Measurements from ENCODE around the gene LRRC43. TPM values are rescaled to one million over a fixed set of nuclear protein-coding genes. Genes with fewer than 3 reads are reported as not detected.

Gene LRRC43, protein sequence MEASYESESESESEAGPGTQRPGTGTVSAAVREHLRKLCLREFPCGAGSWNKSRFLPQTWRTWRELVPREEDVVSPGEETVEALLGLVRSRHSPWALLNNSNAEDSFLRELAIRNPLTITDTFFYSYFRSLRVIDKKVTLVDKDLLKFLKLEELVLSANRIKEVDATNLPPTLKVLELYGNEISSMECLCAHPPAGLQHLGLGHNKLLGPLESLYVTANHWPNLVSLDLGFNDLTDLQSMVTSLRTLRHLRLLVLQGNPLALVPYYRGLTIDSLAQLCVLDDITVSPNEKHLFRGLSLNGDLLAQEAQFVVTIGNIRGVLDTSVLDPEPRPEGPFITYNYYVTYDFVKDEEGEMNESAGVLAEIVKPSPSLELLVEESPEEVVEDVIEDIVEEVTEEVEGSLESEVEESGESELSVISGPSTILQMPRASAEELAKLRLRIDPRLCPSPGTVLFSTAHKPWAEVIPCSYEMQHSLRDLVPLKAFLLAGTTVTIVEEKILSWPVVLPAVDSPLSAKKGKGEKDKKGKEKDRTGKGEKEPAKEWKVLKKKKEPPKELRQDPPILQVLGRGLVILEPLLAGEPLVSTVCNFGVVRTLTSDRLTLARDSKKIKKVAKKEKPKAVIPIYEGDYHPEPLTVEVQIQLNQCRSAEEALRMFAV
- not detected for polyA plus RNA-seq (ENCODE audit: insufficient read length)

DNA sequence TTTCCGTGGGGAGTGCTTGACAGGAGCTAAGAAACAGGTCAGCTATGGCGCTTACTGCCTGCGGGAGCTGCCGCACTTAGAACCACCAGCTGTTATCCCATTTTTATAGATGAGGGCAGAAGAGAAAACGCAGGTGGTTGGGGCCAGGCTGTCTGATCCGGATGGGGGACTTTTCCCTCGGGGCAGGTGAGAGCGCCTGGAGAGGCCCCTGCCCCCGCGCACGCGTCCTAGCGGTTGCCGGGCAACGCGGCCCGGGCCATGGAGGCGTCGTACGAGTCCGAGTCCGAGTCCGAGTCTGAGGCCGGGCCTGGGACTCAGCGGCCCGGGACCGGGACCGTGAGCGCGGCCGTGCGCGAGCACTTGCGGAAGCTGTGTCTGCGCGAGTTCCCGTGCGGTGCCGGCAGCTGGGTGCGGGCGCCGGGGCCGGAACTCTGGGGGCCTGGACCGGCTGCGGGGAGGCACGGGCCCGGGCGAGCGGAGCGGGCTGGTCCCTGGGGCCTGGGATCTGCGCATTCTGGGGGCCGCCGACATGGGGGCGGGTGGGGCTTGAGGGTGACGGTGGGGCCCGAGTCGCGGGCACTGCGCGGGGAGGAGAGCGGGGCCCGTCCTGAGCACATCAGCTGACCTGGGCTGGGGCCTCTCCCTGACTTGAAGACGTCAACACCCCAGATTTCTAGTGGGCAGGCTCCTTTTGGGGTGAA is at the start of gene LRRC43:
TSS of gene LRRC43 (plus strand) at position 237 of the 701 bp plus-strand sequence. CDS start at position 259, 22 bp downstream.
- peak; percentile 28 for DNase-seq

DNA sequence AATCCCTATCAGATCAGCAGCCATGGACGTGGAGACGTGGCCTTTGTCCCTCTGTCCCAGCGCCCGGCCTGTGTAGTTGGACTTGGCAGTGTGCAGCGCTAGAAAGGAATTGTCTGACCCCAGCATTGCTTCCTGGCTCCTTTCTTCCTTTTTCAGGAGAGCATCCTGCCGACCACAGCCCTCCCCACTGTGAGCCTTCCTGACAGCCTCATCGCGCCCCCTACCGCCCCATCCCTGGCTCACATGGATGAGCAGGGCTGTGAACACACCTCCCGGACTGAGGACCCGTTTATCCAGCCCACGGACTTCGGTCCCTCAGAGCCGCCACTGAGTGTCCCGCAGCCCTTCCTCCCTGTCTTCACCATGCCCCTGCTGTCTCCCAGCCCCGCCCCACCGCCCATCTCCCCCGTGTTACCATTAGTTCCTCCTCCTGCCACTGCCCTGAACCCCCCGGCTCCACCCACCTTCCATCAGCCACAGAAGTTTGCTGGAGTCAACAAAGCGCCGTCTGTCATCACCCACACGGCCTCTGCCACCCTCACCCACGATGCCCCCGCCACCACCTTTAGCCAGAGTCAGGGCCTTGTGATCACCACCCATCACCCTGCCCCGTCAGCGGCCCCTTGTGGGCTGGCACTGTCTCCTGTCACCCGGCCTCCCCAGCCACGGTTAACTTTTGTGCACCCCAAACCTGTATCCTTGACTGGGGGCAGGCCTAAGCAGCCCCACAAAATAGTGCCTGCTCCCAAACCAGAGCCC is 49.6 kb upstream of the LRRC43 start:
- no peak for DNase-seq

DNA sequence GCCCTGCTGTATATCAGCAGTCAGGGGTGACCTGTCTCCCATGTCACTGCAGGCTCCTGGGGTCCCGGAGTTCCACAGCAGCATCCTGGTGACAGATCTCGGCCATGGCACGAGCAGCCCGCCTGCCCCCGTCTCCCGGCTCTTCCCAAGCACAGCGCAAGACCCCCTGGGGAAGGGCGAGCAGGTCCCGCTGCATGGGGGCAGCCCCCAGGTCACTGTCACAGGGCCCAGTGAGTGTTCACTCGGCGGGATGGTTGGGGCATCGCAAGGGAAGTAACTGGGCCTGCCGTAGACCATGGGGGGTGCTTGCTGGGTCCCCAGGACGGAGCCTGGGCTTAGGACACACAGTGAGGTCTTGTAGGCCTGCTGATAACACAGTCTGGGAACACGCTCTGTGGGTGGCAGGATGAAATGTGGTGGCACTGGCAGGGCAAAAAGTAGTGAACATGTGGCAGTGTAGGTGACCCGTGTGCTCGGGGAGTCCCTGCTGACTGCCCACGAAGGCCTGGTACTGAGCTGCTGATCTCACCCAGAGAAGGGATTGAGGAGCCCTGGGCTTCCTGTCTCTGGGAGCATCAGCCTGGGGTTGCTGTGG is 47.4 kb upstream of the LRRC43 start:
- DNase-seq = no peak

DNA sequence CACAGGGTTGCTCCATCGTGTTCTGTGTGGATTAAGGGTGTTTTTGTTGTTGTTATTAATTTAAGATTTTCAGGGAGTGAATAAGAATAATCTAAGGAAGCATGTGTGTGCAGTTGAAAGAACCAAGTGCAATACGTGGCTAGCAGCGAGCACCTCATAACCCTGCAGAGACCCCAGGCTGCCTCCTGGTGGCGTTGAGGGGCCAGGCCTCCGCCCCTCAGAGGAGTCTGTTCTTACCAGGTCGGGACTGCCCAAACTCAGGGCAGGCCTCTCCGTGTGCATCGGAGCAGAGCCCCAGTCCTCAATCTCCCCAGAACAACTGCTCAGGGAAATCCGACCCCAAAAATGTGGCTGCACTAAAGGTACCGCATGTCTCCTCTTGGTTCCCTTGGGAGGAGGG is 45.7 kb upstream of the LRRC43 start:
- DNase-seq = no peak

DNA sequence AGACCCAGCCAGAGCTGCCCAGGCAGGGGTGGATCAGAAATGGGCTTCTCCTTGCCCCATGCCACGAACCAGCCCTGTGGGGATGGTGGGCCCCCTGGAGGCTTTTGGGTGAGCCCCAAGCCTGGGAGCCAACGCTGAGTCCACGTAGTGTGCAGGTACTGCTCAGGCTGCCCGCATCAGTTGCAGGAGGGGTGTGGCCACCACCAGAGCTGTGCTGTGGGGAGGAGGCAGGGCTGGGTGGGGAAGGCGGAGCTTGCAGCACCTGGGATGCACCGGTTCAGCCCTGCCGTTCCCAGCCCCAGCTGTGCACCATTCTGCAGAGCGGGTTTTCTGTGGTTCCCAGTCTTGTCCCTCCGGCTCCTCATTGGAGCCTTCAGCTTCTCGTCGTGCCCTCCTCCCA is 45.2 kb upstream of the LRRC43 start:
- no peak for DNase-seq

DNA sequence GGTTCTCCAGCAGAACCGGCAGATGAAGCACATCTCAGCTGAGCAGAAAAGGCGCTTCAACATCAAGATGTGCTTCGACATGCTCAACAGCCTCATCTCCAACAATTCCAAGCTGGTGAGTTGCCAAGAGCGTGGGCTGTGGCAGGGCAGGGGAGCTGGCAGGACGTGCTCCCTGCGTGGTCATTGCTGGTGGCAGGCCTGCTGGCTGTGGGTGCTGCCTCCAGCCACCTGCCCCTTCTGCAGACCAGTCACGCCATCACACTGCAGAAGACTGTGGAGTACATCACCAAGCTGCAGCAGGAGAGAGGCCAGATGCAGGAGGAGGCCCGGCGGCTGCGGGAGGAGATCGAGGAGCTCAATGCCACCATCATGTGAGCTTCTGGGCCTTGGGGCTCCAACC is 44.7 kb upstream of the LRRC43 start:
- DNase-seq = no peak

DNA sequence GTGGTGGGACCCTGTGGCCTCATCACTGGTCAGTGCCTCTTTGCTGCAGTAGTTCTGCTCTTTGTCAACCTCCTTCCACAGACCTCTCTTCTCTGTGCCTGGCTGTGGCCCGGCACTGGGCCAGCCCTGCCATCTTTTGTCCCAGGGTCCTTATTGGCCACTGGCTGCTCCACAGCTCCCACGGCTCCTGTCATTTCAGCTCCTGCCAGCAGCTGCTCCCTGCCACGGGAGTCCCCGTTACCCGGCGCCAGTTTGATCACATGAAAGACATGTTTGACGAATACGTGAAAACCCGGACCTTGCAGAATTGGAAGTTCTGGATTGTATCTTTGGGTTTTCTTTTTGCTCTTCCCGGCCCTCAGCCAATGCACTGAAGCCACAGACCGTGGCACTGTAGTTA is 44.3 kb upstream of the LRRC43 start:
- no peak for DNase-seq

DNA sequence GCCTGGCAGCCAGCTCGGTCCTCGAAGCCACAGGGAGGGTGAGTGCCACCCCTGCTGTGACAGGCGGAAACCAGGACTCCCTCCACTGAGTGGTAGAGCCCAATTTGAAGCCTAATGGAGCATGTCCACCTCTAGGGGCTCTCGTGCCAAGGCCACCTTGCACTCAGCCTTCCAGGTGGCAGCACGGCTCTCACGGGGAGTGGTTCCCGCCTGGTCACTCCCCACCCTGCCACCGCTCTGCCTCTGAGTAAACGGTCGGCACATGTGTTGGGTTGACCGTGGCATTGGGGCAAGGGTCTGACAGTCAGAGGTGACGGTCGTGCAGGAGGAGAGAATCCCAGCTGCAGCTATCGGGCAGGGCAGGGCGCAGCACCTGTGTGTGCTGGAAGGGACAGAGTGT is 43.7 kb upstream of the LRRC43 start:
- DNase-seq = no peak

DNA sequence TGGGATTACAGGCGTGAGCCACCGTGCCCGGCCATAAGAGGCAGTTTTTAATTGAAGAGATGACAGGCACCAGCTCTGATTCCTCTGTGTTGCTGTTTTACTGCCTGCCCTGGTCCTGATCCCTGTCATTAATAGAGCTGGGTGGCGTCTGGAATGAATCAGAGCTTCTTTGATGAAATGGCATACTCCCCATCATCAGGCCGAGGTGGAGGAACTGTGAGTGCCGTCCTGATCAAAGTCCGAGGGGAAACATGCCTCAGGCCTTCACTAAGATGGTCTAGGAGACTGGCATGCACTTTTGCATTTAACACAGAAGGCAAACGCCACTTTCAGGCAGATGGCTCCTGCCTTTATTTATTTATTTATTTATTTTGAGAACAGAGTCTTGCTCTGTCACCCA is 43.0 kb upstream of the LRRC43 start:
- no peak for DNase-seq

DNA sequence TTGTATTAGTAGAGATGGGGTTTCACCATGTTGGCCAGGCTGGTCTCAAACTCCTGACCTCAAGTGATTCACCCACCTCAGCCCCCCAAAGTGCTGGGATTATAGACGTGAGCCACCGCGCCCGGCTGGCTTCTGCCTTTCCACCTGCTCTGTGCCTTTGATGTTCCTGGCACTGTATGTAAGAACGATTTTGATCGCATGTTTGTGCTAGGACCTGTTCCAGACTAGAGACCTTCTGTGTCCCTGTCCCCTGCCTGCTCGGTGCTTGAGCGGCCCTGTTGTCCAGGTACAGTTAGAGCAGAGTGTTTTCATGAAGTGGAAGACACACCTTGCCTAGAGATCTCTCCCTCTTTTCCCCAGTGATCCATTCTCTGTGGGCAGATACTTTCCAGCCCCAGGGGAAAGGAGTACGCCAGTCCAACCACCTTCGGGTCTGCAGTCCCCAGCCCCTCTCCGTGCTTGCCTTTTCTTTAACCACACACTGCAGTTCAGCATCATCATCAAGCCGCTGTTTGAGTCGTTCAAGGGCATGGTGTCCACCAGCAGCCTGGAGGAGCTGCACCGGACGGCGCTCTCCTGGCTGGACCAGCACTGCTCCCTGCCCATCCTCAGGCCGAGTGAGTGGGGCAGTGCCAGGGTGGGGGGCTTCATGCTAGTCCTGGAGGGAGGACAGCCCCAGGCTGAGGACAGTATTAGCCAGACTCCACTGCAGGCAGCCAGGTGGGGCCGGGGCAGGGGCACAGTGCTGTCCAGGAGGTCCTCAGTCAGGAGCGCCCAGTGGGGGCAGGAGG is 42.3 kb upstream of the LRRC43 start:
- DNase-seq = no peak

DNA sequence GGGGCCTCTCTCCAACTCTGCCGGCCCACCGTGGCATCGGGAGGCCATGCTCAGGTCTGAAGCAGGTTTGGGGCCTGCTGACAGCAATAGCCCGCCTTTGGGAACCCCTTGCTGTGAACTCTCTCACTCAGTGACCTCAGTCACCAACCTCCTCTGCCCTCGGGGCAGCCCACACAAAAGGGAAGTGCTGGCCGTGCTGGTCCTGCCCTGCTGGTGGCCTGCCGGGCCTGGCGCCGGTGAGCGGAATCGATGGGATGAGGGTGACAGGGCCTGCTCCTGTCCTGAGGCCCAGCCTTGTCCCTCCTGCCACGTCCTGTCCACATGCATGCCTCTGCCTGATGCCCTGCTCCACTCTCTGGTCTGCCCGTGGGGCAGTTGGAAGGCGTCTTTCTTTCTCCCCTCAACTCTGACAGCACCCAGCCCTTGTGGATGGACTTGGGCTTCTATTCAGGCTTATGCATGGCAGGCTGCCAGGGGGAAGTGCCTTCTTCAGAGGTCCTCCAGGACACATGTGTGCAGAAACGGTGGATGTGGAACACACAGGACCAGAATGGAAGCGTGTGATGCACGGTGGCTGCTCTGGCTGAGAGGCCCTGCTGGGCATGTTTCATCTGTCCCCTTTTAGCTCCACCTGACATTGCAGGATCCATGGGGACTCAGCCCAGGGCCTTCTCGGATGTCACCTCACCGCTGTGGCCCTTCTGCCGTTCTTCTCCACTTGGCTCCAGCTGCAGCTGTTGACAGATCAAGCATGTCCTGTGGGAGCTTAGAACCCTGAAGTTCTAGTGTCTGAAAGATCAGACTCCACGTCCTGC is 40.8 kb upstream of the LRRC43 start:
- DNase-seq = no peak

DNA sequence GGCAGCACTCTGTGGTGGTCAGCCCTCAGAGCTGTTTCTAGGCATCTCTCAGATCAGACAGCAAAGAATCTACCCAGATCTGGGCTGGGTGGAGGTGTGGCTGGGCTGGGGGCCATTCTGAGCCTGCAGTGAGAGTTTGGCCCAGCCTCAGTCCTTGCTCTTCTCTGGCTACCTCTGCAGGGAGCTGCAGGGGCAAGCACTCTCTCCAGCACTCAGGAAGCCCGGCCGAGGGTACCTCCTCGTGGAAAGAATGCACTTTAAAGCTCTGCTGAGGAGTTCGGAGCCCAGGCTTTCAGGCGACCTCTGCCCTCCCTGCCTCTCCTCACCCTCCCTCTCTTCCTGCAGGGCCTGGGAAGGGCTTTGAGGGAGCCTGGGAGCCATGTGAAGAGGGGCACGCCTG is 40.1 kb upstream of the LRRC43 start:
- no peak for DNase-seq

DNA sequence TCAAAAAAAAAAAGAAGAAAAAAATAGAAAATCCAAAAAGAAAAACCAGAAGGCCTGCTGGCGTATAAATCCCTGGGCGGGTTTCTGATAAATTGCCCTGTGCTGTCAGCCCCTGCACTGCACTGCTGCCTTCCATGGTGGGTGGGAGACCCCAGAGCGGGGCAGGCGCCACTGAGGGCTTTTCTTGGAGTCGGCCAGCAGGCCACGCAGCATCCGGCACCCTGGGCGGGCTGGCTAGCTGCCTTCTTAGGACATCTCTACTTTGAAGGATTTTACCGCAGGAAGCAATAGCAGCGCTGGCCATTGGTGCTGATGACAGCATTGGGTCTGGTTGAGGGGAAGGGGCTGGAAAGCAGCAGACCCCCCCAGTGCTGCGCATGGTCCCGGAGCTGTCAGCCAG is 38.0 kb upstream of the LRRC43 start:
- DNase-seq = no peak

DNA sequence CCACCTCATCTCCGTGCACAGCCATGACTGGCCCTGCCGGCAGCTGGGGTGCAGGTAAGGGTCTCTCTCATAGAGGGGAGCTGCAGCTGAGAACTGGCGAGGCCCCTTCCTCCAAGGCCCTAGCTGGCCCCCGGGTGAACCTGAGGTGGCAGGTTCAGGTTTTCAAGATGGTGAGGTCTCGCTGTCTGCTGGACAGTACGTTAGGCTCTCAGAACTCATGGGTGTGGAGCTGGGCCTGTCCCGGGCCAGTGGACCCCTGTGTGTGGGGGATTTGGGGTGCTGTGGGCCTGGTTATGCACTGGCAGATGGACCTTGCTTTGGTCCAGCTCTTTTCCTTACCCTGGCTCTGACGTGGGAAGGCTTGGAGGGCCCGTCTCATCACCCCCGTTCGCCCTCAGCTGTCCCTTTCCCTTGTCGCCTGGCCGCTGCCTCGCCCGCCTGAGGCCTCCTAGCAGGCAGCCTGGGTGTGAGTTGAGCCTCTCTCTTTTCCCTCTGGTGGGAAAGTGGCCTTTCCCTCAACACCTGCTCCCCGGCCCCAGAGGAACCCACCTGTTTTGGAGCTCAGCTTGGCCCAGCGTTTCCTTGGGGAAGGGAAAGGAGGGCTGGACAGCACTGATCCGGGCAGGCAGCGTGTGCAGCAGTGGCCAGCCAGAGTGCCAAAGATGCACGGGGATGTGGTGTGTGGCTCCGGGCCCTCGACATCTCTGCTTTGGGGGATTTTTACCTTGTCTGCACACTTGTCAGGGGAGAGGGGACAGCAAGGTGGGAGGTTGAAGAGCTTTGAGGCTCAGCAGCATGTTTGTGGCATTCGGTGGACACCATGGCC is 37.2 kb upstream of the LRRC43 start:
- no peak for DNase-seq

DNA sequence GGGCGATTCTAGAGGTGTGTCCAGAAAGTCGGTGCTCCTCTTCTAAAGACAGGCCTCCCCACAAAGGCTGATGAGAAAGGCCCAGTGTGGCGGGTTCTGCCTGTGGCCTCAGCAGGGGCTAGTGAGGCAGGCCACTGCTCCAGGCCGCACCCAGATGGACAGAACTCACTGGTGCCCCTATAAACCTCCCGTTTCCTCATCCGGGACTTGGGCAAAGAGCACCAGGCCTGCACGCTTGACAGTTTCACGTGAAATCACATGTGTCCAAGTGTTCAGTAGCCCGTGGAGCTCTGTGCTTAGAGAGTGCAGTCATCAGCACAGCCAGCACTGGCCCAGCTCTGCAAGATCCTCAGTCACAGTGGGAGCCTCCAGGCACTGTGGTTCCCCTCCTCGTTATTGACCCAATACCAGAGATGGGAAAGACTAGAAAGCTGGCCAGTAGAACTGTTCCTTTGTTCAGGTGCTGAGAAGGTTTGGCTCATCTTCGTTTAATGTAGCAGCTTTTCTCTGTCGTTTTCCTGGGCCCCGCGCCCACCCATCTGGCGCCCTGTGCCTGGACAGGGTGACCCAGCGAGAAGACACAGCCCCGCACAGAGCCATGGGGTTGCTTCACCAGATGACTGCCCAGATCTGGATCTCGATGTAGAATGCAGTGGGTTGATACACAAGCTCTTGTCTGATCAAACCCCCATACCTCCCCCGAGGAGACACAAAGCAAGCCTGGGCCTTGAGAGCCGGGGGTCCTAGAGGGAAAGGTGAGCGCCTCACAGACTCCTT is 35.2 kb upstream of the LRRC43 start:
- no peak for DNase-seq

DNA sequence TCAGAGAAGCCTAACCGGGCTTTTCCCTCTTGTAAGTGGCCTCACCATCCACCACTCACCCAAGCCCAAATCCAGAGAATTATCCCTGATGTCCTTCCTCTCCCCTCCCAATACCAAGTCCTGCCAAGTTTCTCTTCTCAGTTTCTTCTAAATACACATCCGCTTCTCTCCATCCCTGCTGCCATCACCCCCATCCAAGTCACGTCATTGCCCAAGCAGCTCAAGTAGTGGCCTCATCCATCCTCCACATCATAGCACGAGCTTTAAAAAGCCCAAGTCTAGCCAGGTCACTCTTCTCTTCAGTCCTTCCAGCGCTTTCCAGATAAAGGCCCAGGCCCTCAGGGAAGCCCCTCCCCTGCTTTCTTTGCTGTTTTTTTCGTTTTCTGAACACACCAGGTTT is 34.3 kb upstream of the LRRC43 start:
- no peak for DNase-seq

DNA sequence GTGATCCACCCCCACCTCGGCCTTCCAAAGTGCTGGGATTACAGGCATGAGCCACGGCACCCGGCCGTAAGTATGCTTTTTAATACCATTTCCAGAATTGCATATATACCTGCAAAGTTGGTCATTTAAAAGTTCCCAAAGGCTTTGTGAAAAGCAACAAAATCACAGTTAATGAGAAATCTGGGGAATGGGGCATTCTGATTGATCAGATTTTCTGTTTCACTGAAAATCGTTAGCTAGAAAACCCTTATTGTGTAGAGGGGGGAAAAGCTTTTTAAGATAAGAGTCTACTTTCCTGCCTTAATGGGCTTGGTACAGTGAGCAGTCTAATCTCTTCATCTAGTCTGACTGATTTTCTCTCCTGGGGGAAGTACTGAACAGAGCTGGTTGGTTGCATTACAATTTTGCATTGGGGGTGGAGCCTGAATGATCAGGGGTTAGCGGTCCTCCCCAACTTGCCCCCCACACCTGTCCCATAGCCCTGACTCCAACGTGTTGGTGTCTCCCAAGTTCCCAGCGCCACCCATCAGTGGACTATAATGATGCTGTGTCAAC is 32.7 kb upstream of the LRRC43 start:
- DNase-seq = no peak

DNA sequence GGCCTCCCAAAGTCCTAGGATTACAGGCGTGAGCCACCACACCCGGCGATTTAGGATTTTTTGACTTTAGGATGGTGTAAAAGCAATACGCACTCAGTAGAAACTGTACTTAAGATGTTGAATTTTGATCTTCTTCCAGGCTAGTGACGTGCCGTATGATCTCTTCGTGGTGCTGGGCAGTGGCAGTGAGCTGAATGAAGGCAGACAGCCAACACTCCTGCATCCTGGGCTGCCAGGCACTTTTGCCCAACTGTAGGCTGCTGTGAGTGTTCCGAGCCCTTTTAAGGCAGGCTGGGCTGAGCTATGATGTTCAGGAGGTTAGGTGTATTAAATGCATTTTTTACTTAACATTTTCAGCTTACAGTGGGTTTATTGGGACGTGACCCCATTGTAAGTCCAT is 30.2 kb upstream of the LRRC43 start:
- no peak for DNase-seq

DNA sequence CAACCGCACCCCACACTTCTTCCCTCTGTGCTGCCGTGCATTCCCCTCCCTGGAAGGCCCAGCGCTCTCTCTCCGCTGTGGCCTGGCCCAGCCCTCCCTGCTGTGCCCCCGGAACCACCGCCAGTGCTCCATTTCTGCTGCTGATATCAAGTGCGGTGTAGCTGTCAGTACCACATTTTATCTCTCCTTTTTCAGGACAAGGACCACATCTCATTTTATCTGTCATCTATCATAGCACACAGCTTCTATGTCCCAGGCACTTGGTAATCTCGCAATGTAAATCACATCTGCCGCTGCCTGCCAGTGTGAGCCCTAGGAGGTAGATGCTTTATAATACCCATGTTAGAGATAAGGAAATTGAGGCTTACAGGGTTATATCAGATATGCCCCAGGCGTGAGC is 27.2 kb upstream of the LRRC43 start:
- no peak for DNase-seq
